HepG2 (cell line): ENCODE results near the gene CSNK2B. TPM values are rescaled to one million over a fixed set of nuclear protein-coding genes. Genes with fewer than 3 reads are reported as not detected.
A peak's percentile ranks its signal among the peaks of the same experiment; 100 is the strongest.

Experiments
- DMAP1 ChIP-seq: IDR thresholded peaks from 2 replicates; pipeline ENCODE4 v1.6.1; 2016
- GABPB1 ChIP-seq: IDR thresholded peaks from 2 replicates; pipeline ENCODE4 v1.6.1; 2016; ENCODE audit warnings: mild to moderate bottlenecking, missing genetic modification reagents, moderate library complexity, missing compliant biosample characterization
- HNF4G ChIP-seq, 2 experiments: sonication (generic) in 1 of 2; formaldehyde crosslinking in 1 of 2; IDR thresholded peaks; 2 replicates each; pipeline versions ENCODE4 v1.4.0 to v1.6.1; 2011 to 2020; ENCODE audit warnings: borderline replicate concordance in 2 of 2, low read depth in 2 of 2, mild to moderate bottlenecking in 2 of 2, low read length in 1 of 2, missing genetic modification reagents in 1 of 2, moderate library complexity in 1 of 2
- HNRNPL ChIP-seq: fragments of 200-400 bp; formaldehyde crosslinking; IDR thresholded peaks from 2 replicates; pipeline ENCODE4 v1.6.1; 2017; ENCODE audit warnings: mild to moderate bottlenecking, low read depth, low read length
- KDM2A ChIP-seq: sonication (generic); formaldehyde crosslinking; IDR thresholded peaks from 2 replicates; pipeline ENCODE4 v1.4.0; 2020; ENCODE audit warnings: low read depth, missing genetic modification reagents, borderline replicate concordance
- PHF20 ChIP-seq: sonication (generic); formaldehyde crosslinking; IDR thresholded peaks from 2 replicates; pipeline ENCODE4 v1.5.0; 2020; ENCODE audit warnings: mild to moderate bottlenecking, missing genetic modification reagents
- PHF21A ChIP-seq: sonication (generic); formaldehyde crosslinking; IDR thresholded peaks from 2 replicates; pipeline ENCODE4 v1.5.0; 2020; ENCODE audit warnings: mild to moderate bottlenecking, missing genetic modification reagents
- SIX1 ChIP-seq: sonication (generic); formaldehyde crosslinking; IDR thresholded peaks from 2 replicates; pipeline ENCODE4 v1.4.0; 2020; ENCODE audit warnings: missing genetic modification reagents, borderline replicate concordance
- SP2 ChIP-seq: sonication (generic); formaldehyde crosslinking; IDR thresholded peaks from 2 replicates; pipeline ENCODE4 v1.5.1; 2020; ENCODE audit warnings: mild to moderate bottlenecking, missing genetic modification reagents
- SRSF4 ChIP-seq: fragments of 200-400 bp; formaldehyde crosslinking; IDR thresholded peaks from one replicate; pipeline ENCODE4 v1.6.1; 2018; ENCODE audit warnings: mild to moderate bottlenecking, low read depth, low read length, moderate library complexity; ENCODE audit not compliant: poor library complexity, severe bottlenecking
- TFE3 ChIP-seq: IDR thresholded peaks from 2 replicates; pipeline ENCODE4 v1.6.1; 2016
- TOE1 ChIP-seq: sonication (generic); formaldehyde crosslinking; IDR thresholded peaks from 2 replicates; pipeline ENCODE4 v1.4.0; 2020; ENCODE audit warnings: mild to moderate bottlenecking, missing genetic modification reagents
- ZKSCAN1 ChIP-seq: fragments of 150-350 bp; IDR thresholded peaks from 2 replicates; pipeline ENCODE4 v1.6.1; 2014; ENCODE audit warnings: low read length
- ZNF263 ChIP-seq: sonication (generic); formaldehyde crosslinking; IDR thresholded peaks from 2 replicates; pipeline ENCODE4 v1.4.0; 2020; ENCODE audit warnings: missing genetic modification reagents
- ZNF7 ChIP-seq: IDR thresholded peaks from 2 replicates; pipeline ENCODE4 v1.6.1; 2016; ENCODE audit warnings: missing biosample characterization, missing genetic modification reagents
- ZNF790 ChIP-seq: sonication (generic); formaldehyde crosslinking; IDR thresholded peaks from 2 replicates; pipeline ENCODE4 v1.8.0; 2022; ENCODE audit warnings: missing genetic modification reagents, mild to moderate bottlenecking, borderline replicate concordance
- polyA plus RNA-seq, 8 experiments: library from polyadenylated mRNA; depleted of rRNA in 3 of 8; stranded (reverse) in 7 of 8; unstranded in 1 of 8; fragments of >200 nt; fragmentation: Illumina TruSeq in 4 of 8; extraction: Trizol in 4 of 8; gene quantifications; 2 replicates each; pipeline versions ENCODE4 v1.2.1 to v1.2.3, GENCODE V29; 2011 to 2016; ENCODE audit warnings: low read depth in 4 of 8, missing spikeins in 1 of 8, mixed read lengths in 1 of 8; ENCODE audit not compliant: insufficient read depth in 1 of 8
- total RNA-seq, 5 experiments: library from RNA; depleted of rRNA; stranded (reverse); fragments of >200 nt; fragmentation: Illumina TruSeq; extraction: Trizol; gene quantifications; 2 replicates each; pipeline ENCODE4 v1.2.3, GENCODE V29; 2016; ENCODE audit warnings: low read depth in 1 of 5
- TF ChIP-seq, protein P1 (sequence below): sonication (generic); formaldehyde crosslinking; IDR thresholded peaks from 2 replicates; pipeline ENCODE4 v1.5.0; 2020; ENCODE audit warnings: mild to moderate bottlenecking, missing genetic modification reagents
- TF ChIP-seq, protein P2 (sequence below): sonication (generic); formaldehyde crosslinking; conservative IDR thresholded peaks from 2 replicates; pipeline ENCODE4 v1.4.0; 2020; ENCODE audit warnings: missing genetic modification reagents
- TF ChIP-seq, protein P3 (sequence below): sonication (generic); formaldehyde crosslinking; IDR thresholded peaks from 2 replicates; pipeline ENCODE4 v1.4.0; 2020; ENCODE audit warnings: missing genetic modification reagents

The CSNK2B gene
- total and polyA plus RNA-seq, 2 of the 13 experiments (the other 11 are each of a cell fraction or from before 2014, with no cell fraction given) = 111 to 296 TPM

GRCh38 chr6:31619805-31620585, 45.9 kb upstream of the CSNK2B start (continued):
- TF ChIP-seq TFE3 (CRISPR knock-in tag) (peak; percentile 30), PHF20 (peak; percentile 37; the same call in 1 of the 2 replicates), ZKSCAN1 (no peak), SP2 (CRISPR knock-in tag) (peak; percentile 74), PHF21A (peak; percentile 73), HNRNPL (0 out of 2 replicates have a peak, but pooled peaks have one; percentile 31), HNF4G (IDR thresholded peaks at IDR 0.05; ENCODE audit: borderline replicate concordance, low read depth, low read length) (no peak), HNF4G (CRISPR knock-in tag; IDR thresholded peaks at IDR 0.05; ENCODE audit: borderline replicate concordance, low read depth) (no peak), GABPB1 (CRISPR knock-in tag) (no peak), ZNF263 (0 out of 2 replicates have a peak, but pooled peaks have one; percentile 24), TOE1 (CRISPR knock-in tag) (0 out of 2 replicates have a peak, but pooled peaks have one; percentile 21), DMAP1 (CRISPR knock-in tag) (peak; percentile 43; the same call in 1 of the 2 replicates), KDM2A (CRISPR knock-in tag) (no peak), SIX1 (CRISPR knock-in tag) (0 out of 2 replicates have a peak, but pooled peaks have one; percentile 34), ZNF7 (CRISPR knock-in tag) (no peak), ZNF790 (CRISPR knock-in tag) (peak; percentile 41; the same call in 1 of the 2 replicates), SRSF4 (no peak)
- TF ChIP-seq, protein P1, sequence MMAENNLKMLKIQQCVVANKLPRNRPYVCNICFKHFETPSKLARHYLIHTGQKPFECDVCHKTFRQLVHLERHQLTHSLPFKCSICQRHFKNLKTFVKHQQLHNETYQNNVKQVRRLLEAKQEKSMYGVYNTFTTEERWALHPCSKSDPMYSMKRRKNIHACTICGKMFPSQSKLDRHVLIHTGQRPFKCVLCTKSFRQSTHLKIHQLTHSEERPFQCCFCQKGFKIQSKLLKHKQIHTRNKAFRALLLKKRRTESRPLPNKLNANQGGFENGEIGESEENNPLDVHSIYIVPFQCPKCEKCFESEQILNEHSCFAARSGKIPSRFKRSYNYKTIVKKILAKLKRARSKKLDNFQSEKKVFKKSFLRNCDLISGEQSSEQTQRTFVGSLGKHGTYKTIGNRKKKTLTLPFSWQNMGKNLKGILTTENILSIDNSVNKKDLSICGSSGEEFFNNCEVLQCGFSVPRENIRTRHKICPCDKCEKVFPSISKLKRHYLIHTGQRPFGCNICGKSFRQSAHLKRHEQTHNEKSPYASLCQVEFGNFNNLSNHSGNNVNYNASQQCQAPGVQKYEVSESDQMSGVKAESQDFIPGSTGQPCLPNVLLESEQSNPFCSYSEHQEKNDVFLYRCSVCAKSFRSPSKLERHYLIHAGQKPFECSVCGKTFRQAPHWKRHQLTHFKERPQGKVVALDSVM (CRISPR knock-in tag) = 0 out of 2 replicates have a peak, but pooled peaks have one; percentile 9
- TF ChIP-seq, protein P2, sequence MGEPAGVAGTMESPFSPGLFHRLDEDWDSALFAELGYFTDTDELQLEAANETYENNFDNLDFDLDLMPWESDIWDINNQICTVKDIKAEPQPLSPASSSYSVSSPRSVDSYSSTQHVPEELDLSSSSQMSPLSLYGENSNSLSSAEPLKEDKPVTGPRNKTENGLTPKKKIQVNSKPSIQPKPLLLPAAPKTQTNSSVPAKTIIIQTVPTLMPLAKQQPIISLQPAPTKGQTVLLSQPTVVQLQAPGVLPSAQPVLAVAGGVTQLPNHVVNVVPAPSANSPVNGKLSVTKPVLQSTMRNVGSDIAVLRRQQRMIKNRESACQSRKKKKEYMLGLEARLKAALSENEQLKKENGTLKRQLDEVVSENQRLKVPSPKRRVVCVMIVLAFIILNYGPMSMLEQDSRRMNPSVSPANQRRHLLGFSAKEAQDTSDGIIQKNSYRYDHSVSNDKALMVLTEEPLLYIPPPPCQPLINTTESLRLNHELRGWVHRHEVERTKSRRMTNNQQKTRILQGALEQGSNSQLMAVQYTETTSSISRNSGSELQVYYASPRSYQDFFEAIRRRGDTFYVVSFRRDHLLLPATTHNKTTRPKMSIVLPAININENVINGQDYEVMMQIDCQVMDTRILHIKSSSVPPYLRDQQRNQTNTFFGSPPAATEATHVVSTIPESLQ (CRISPR knock-in tag) = peak; percentile 50; the same call in 1 of the 2 replicates
- TF ChIP-seq, protein P3, sequence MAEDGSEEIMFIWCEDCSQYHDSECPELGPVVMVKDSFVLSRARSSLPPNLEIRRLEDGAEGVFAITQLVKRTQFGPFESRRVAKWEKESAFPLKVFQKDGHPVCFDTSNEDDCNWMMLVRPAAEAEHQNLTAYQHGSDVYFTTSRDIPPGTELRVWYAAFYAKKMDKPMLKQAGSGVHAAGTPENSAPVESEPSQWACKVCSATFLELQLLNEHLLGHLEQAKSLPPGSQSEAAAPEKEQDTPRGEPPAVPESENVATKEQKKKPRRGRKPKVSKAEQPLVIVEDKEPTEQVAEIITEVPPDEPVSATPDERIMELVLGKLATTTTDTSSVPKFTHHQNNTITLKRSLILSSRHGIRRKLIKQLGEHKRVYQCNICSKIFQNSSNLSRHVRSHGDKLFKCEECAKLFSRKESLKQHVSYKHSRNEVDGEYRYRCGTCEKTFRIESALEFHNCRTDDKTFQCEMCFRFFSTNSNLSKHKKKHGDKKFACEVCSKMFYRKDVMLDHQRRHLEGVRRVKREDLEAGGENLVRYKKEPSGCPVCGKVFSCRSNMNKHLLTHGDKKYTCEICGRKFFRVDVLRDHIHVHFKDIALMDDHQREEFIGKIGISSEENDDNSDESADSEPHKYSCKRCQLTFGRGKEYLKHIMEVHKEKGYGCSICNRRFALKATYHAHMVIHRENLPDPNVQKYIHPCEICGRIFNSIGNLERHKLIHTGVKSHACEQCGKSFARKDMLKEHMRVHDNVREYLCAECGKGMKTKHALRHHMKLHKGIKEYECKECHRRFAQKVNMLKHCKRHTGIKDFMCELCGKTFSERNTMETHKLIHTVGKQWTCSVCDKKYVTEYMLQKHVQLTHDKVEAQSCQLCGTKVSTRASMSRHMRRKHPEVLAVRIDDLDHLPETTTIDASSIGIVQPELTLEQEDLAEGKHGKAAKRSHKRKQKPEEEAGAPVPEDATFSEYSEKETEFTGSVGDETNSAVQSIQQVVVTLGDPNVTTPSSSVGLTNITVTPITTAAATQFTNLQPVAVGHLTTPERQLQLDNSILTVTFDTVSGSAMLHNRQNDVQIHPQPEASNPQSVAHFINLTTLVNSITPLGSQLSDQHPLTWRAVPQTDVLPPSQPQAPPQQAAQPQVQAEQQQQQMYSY (CRISPR knock-in tag) = peak; percentile 33; the same call in 1 of the 2 replicates
